HL-60 (cell line): ENCODE measurements around the gene PIGN.

Experiments
- POLR2AphosphoS5 ChIP-seq: IDR thresholded peaks from 2 replicates; pipeline ENCODE4 v1.6.1; 2012; ENCODE audit warnings: low read depth
- SPI1 ChIP-seq: IDR thresholded peaks from 2 replicates; pipeline ENCODE4 v1.6.1; 2012; ENCODE audit warnings: low read depth, mild to moderate bottlenecking, borderline replicate concordance

- no peak for TF ChIP-seq SPI1
- TF ChIP-seq POLR2AphosphoS5: no peak
Observed at GRCh38 chr18:62196079-62196478, 9.2 kb upstream of the PIGN start.
